SU-DHL-6 (cell line): Measurements from ENCODE around the gene ANKRD44.

ENCODE experiments used
- H2AFZ ChIP-seq: fragments of 200-600 bp; sonication (generic); 2 replicates; pipeline ENCODE4 v1.6.1; 2014; ENCODE audit warnings: low read depth, mild to moderate bottlenecking, moderate library complexity, mixed read lengths, antibody characterized with exemption, low read length; ENCODE audit not compliant: severe bottlenecking
- H3F3A ChIP-seq: fragments of 200-600 bp; shearing (Covaris generic); 2 replicates; pipeline ENCODE4 v1.6.0; 2016; ENCODE audit warnings: antibody characterized with exemption, mild to moderate bottlenecking; ENCODE audit not compliant: insufficient read depth
- H3K27ac ChIP-seq: fragments of 200-600 bp; sonication (generic); 2 replicates; pipeline ENCODE4 v1.5.1; 2016; ENCODE audit warnings: low read depth, mild to moderate bottlenecking, low read length, moderate library complexity, mixed read lengths
- H3K27me3 ChIP-seq: fragments of 200-600 bp; sonication (generic), shearing (Covaris generic); 2 replicates; pipeline ENCODE4 v1.6.0; 2014; ENCODE audit warnings: mild to moderate bottlenecking, low read length
- H3K36me3 ChIP-seq: fragments of 200-600 bp; sonication (generic); 2 replicates; pipeline ENCODE4 v1.6.1; 2014; ENCODE audit warnings: mild to moderate bottlenecking, low read length, mixed read lengths
- H3K4me2 ChIP-seq: fragments of 300-600, 200-600 bp; shearing (Covaris generic), sonication (generic); 2 replicates; pipeline ENCODE4 v1.6.0; 2014; ENCODE audit warnings: low read length, low read depth, mild to moderate bottlenecking; ENCODE audit not compliant: poor library complexity, severe bottlenecking
- H3K4me3 ChIP-seq: fragments of 200-600 bp; sonication (generic); 2 replicates; pipeline ENCODE4 v1.5.1; 2014; ENCODE audit warnings: antibody characterized with exemption, low read length, mild to moderate bottlenecking, mixed read lengths; ENCODE audit not compliant: insufficient read depth, poor library complexity, severe bottlenecking
- H3K79me2 ChIP-seq: fragments of 200-600 bp; sonication (generic); 2 replicates; pipeline ENCODE4 v1.6.1; 2014; ENCODE audit warnings: mild to moderate bottlenecking, low read length, moderate library complexity; ENCODE audit not compliant: insufficient read depth
- H3K9ac ChIP-seq: fragments of 200-600 bp; sonication (generic); 2 replicates; pipeline ENCODE4 v1.7.0; 2014; ENCODE audit warnings: mild to moderate bottlenecking, low read length
- H3K9me2 ChIP-seq: fragments of 200-600 bp; sonication (generic); replicated peaks from 2 replicates; pipeline ENCODE4 v1.6.1; 2014; ENCODE audit warnings: low read length; ENCODE audit not compliant: insufficient read depth
- H3K9me3 ChIP-seq: fragments of 200-600 bp; sonication (generic); 2 replicates; pipeline ENCODE4 v1.6.1; 2014; ENCODE audit warnings: low read length, mixed read lengths; ENCODE audit not compliant: insufficient read depth
- H4K20me1 ChIP-seq: fragments of 200-600 bp; sonication (generic); 2 replicates; pipeline ENCODE4 v1.6.1; 2014; ENCODE audit warnings: low read depth, mild to moderate bottlenecking, antibody characterized with exemption, low read length, moderate library complexity, mixed read lengths
- CTCF ChIP-seq: fragments of 200-600 bp; sonication (generic); IDR thresholded peaks from one replicate; pipeline ENCODE4 v1.5.1; 2017; ENCODE audit warnings: antibody characterized with exemption, mild to moderate bottlenecking, low read length, moderate library complexity; ENCODE audit not compliant: insufficient read depth, poor library complexity, severe bottlenecking
- EZH2phosphoT487 ChIP-seq: fragments of 200-600 bp; sonication (generic), shearing (Covaris generic); conservative IDR thresholded peaks from 2 replicates; pipeline ENCODE4 v1.6.1; 2018; ENCODE audit warnings: mild to moderate bottlenecking, antibody characterized with exemption, low read length, moderate library complexity, mixed read lengths

Gene ANKRD44

GRCh38 chr2:197255543-197255942 is 55.0 kb downstream of the ANKRD44 start:
- H2AFZ ChIP-seq, result peak overlapping the region; percentile 15
- H3K79me2 ChIP-seq, result peaks cover 62% of the 10 kb centered on the region
- no peaks in the 10 kb centered on the region for H3K27me3 ChIP-seq
- no peaks in the 10 kb centered on the region for H3K9me2 ChIP-seq
- H3F3A ChIP-seq, result peaks cover 33% of the 10 kb centered on the region
- H3K9me3 ChIP-seq, result no peaks in the 10 kb centered on the region
- H4K20me1 ChIP-seq, result no peaks in the 10 kb centered on the region; the same call in 1 of the 2 replicates
- peak overlapping the region; percentile 39 for H3K4me3 ChIP-seq
- peak overlapping the region; percentile 51 for H3K9ac ChIP-seq
- peak overlapping the region; percentile 79 for H3K4me2 ChIP-seq
- TF ChIP-seq CTCF (no peak), EZH2phosphoT487 (no peak)
- peak overlapping the region; percentile 86 for H3K27ac ChIP-seq
- no peaks in the 10 kb centered on the region; the same call in 1 of the 2 replicates for H3K36me3 ChIP-seq

GRCh38 chr2:197254776-197255530 is 55.6 kb downstream of the ANKRD44 start:
- Histone ChIP-seq H3F3A (peaks cover 33% of the 10 kb centered on the region), H3K36me3 (no peaks in the 10 kb centered on the region; the same call in 1 of the 2 replicates), H3K79me2 (peaks cover 62% of the 10 kb centered on the region), H3K27ac (peak overlapping the region; percentile 86), H3K9me2 (no peaks in the 10 kb centered on the region), H2AFZ (no peak overlapping the region), H3K4me3 (no peak overlapping the region), H3K9ac (peak overlapping the region; percentile 51), H3K9me3 (no peaks in the 10 kb centered on the region), H3K27me3 (no peaks in the 10 kb centered on the region), H4K20me1 (no peaks in the 10 kb centered on the region; the same call in 1 of the 2 replicates), H3K4me2 (peak overlapping the region; percentile 79)
- TF ChIP-seq EZH2phosphoT487 (no peak), CTCF (no peak)

DNA sequence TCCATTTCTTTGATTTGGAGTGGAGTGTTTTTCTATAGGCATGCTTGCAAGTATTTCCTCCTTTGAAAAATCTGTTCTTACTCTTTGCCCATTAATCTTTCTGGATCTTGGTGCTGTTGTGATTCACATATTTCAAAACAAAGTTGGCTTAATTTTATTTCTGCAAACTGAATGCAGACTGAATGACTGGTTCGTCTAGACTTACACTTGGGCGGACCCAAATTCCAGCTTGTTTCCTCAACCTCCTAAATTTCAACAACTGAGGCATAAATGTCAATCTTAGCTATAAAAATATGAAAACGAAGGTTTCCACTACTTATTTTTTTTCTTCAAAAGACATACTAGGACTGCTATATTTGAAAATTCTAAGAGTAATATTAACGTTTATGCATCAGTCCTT is 59.0 kb downstream of the ANKRD44 start:
- Histone ChIP-seq H3K79me2 (peaks cover 52% of the 10 kb centered on the region), H4K20me1 (no peaks in the 10 kb centered on the region; the same call in 1 of the 2 replicates), H3K36me3 (no peaks in the 10 kb centered on the region; the same call in 1 of the 2 replicates), H3K27me3 (no peaks in the 10 kb centered on the region), H3K27ac (no peak overlapping the region), H3K9me2 (no peaks in the 10 kb centered on the region), H3K4me2 (no peak overlapping the region), H3F3A (peaks cover 14% of the 10 kb centered on the region), H2AFZ (no peak overlapping the region), H3K9ac (no peak overlapping the region), H3K9me3 (no peaks in the 10 kb centered on the region), H3K4me3 (no peak overlapping the region)
- no peak for TF ChIP-seq EZH2phosphoT487
- TF ChIP-seq CTCF, result no peak
